ENCODE results near the gene TMEM44.

Gene TMEM44

DNA sequence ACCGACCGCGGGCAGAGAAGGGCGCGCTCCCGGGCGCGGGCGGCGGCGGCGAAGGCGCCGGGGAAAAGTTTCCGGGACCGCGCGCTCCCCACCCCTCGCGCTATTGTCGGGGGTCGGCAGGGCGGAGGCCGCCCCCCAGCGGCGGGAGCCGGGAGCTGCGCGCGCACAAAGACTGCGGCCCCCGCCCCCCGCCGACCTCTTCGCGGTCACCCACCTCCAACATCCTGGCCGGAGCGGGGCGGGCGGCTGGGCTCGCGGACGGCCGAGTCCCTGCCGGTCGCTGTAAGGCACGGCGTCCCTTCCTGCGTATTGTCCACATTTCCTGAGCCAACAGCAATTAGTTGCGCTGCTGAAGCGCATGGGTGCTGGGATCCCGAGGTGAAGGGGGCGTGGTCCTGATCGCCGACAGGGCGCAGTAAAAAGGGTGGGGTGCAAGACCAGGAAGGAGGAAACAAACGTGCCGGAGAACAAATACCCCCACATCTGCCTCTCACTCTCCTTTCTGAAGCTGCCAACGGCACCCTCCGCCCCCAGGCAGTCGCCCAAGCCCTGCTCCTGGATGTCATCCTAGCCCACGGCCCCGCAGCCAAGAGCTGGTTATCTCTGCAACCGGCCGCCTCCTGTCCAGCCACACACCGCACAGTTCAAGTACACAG lies at the start of gene TMEM44:
Gene TMEM44, minus strand, starts transcription at position 71 of the 656 bp plus-strand sequence. CDS start 204 bp downstream, outside the sequence.
- peak; percentile 70 for DNase-seq

DNA sequence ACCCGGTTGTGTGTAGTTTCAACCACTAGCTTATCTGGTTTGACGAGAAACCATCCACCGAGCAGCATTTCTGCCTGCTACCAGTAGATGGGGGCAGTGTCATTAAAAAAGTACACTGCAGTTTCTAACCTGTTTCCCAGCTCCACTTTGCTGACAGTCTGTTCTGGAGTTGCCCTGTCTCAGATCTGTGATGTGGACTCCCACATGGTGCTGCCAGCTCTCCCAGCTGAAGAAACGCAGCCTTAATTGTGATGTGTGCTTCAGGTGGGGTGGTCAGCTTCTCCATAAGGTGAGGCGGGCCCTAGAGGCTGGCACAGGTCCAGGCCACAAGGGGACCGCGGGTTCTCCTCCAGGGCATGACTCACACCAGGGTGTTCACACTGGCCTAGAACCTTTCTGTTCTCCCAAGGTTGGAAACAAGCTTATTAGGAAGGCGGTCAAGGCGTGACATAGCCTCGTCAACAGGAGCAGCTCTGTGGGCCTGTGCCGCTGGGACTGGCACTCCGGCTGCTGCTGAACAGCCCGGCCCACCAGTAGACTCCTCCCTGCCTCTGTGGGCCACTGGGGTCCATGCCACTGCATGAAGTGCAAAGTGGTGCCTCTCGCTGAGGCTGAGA lies 49.6 kb upstream of the TMEM44 start:
- DNase-seq = peak; percentile 68

DNA sequence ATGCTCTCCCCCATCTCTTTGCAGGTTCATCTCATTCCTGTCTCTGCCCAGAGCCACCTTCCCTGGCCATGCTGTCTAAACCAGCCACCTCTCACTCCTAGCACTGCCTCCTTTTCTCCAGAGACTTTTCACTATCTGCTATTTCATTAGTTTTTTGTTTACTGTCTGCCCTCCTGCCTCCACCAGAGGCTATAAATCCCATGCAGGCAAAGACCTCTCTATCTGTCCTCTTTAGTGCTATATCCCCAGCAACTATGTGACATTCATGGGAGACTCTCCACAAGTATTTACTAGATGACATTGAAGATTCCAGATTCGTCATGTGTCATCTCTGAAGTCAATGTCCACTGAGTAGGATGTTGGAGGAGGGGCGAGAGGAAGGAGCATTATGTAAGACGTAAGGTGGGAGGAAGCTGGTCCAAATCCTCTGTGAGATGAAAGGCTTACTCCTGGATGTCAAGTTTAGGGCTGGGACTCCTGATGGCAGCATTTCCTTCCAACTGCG lies 49.0 kb upstream of the TMEM44 start:
- no peak for DNase-seq

DNA sequence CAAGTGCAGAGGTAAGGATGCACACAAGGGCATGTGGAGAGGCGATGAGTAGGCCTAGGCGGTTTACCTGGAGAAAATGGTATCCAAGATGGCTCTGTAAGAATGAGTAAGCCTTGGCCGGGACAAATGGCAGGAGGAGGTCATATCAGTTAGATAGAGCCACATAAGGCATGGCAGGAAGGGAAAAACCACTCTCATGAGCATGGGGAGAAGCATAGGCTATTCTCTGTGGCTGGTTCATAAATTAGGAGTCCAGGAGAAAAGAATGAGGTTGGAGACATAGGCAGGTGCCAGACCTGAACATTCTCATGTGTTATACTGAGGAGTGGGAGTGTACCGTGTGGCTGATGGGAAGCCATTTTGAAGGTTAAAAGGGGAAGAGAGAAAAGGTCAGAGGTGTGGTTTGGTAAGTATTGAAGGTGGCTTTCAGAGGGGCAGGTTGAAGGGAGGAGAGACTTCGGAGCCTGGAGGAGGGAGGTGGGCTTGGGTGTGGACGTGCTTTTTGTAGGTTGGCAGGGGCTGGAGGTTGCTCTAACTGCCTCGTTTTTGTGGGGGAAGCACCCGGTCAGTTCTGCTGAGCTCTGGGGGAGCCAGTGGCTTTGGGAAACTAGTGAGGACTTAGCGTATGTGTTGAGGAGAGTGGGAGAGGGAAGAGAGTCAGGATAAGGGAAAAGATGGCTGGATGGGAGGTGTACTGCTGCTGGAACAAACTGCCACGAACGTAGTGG lies 47.8 kb upstream of the TMEM44 start:
- DNase-seq = no peak

- no peak for DNase-seq
Measured at GRCh38 chr3:194676471-194676870, 43.3 kb upstream of the TMEM44 start.

DNA sequence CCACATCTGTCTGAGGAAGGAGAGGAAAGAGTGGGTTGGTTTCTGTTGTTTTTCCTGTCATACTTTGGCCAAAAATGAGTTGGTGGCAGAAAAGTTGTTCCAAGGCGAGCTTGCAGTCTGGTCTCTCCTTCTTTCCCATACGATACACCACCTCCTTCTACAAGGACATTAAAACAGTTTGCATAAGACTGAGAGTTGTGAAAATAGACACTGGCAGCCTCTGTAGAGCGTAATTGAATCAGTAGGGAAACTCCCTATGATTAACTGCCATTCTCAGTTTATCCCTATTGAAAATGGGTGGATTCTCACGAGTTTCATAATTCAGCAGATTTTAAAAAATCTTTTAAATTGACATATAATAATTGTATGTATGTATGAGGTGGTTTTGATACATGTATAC lies 42.5 kb upstream of the TMEM44 start:
- DNase-seq = no peak

- peak; percentile 23 for DNase-seq
Measured at GRCh38 chr3:194675081-194675640, 41.9 kb upstream of the TMEM44 start.

DNA sequence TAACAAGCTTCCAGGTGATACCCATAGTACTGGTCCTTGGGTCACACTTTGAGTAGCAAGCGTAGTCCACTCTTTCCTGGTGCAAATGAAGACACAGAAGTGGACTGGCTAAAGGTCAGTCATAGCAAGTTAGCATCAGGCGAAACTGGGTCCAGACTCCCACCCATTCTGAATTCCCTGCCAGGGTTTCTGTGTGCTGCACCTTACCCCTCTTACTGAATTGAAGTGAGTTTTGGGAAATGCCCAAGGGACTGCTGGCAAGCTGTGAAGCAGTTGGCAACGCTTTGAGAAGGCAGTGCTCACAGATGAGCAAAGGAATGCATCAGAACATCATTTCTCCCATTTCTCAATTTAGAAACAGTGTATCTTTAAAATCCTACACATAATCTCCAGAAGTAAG lies 40.5 kb upstream of the TMEM44 start:
- DNase-seq = no peak

- DNase-seq = no peak
Measured at GRCh38 chr3:194672876-194673275, 39.7 kb upstream of the TMEM44 start.

DNA sequence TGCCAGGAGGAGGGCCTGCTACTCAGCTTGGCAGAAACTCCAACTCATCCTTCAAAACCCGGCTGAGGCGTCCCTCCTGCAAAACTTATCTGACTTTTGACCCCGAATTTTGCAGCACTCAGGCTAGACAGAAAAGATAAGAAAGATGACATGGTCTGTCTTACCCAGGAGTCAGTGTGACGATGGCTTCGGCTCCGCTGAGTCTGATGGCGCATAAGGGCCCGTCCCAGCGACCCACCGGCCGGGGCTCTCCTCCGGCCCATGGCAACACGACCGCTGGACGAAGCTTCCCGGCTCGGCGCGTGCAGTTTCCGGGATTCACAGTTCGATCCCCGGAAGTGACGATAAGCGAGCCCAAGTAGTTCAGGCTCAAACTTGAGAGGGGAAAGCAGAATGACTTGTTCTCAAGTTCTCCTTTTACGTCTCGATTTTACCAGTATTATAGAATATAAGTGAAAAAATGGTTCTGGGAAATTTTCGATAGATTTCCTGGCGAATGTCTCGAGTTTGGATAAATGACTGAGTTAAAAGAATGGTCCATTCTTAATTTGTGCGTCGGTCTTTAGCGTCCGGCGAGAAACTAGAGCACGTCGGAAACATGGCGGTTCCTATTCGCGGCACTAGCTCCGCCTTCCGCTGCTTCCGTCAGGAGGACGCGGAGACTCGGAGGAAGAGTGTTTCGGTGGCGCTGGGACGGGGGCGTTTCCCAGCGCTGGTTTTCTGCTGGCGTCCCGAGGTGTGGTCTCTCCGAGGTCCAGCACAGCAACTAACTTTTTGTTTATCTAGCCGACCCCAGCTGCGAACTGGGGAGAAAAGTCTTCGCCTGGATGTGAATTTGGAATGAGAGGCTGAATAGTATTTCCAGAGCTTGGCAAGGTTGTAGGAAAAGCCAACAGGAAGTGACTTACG lies 38.9 kb upstream of the TMEM44 start, which contains the start of gene LSG1:
Gene LSG1, minus strand, starts transcription at position 292 of the 909 bp plus-strand sequence. Its CDS starts 29 bp downstream, at position 263.
- DNase-seq = peak; percentile 92

DNA sequence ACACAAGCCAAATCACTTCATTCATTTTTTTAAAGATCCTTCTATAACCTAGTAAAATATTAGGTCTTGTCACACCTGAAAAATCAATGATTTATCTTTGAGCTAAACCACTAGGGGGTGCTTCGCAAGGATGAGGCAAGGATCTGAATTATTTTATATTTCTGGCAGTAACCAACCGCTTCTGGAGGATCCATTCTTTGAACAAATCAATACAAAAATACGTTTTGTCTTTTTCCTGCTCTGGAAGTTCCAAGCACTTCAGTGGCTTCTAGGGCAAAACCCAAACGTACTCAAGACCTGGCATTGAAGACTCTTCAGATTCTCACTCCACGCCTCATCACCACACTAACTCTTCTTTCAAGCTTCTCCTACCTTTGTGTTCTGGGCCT lies 38.3 kb upstream of the TMEM44 start:
- DNase-seq = peak; percentile 45

DNA sequence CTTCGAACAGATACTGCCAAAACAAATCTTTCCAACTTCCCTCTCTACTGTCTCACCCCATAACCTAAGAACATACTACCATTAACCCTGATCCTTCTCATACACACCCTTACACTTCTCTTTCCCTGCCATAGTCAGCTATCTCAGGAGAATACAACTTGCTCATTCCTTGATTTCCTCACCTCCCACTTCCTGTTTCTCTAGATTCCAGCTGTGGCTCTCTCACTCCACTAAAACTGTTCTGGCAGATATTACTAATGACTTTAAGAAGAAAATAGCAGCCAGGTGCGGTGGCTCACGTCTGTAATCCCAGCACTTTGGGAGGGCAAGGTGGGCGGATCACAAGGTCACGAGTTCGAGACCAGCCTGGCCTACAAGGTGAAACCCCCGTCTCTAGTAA lies 34.1 kb upstream of the TMEM44 start:
- no peak for DNase-seq

DNA sequence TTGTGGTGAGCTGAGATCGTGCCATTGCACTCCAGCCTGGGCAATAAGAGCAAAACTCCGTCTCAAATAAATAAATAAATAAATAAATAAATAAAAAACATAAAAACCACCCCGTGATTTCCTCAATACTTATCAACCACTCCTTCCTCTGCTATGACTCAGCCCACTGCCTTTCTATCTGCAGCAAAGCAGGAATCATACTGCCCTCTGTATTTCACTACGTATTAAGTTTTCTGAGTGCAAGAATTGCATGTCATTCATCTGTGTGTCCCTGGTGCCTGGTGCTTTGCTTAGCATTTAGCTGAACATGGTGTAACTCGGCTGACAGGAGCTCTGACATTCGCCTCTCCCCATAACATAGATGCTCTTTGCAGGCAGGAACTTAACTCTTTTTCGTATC lies 31.6 kb upstream of the TMEM44 start:
- no peak for DNase-seq

GRCh38 chr3:194661946-194662345 lies 28.7 kb upstream of the TMEM44 start:
- DNase-seq = no peak

- DNase-seq = no peak
Measured at GRCh38 chr3:194661374-194661773, 28.2 kb upstream of the TMEM44 start.

DNA sequence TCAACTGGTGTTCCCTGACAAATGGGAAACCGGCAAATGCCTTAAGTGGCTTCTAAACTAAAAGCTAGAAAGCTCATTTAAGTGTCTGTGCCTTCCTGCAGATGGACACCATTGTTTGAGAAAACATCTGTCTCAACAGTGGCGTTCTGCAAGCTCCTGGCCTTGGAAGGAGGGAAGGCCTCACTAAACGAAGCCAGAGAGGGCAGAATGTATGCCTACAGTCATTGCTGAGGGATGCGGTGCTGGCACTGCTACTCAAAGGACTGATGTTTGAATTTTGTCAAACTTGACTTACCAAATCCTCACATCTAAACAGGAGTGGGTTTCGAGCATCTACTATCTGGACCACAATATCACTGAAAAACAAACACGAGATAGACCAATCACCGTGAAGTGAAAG lies 26.6 kb upstream of the TMEM44 start:
- DNase-seq = no peak

DNA sequence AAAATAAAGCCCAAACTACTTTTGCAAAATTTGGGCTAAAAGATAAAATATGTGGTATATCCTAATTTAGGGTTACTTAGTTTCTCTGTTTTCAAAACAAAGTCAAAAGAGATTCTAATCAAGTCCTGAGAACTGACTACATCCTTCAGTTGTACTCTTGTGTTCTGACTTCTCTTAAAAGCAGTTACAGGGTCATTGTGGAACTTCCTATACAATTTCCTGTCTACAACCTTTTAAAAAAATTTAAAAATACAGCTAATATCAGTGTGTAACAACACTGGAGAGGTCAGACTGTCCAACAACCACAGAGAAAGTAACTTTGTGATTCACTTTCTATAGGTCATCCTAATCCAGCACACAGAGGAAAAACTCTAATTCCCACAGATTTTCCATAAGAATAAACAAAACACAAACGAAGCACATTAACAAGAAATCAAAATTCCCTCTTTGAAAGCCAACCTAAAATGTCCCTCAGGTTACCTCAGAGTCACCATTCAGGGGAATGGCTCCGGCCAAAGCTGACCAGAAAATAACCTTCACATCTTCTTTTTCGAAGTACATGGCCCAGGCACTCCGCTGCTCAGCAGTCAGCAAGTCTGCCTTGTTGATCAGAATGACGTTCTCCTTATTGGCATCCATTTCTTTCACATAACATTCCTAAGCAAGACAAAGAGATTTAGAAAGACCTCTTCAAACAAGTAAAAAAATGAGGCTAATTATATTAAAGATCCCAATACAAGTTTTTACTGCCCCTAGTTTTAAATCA lies 25.4 kb upstream of the TMEM44 start:
- no peak for DNase-seq

DNA sequence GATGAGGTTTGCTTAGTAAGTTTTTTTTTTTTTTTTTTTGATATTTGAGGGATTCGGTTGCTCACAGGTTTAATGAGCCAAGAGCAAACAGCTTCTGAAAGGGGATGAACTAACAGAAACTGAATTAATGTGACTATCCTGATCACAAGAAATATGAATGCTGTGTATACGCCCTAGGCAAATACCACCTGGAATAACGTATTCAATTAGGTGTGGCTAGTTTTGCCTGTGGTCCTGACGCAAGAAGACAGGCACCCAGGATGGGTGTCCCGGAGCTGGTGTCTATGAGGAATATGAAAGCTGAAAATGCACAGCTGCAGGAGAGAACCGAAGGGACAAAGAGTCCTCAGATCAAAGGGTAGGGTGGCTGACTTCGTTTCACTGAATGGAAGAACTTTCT lies 24.2 kb upstream of the TMEM44 start:
- DNase-seq = no peak

GRCh38 chr3:194654443-194654842 lies 21.2 kb upstream of the TMEM44 start:
- DNase-seq = no peak

DNA sequence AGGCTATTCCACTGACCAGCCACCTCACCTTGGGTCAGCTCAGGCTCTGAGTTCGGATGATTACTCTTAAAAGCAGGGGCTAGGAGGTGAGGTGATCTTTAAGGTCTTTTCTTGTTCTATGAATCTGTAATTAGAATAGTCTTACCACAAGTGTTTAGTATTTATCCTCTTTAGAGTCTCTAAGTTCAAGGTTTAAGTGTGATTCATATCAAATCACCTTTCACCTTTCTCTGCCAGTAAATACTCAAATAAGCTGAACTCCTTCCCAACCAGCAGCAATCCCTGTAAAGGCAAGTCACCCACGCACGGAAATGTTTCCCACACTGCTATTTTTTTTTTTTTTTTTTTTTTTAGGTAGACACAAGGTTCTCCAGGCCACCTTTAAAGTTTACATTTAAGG lies 14.5 kb upstream of the TMEM44 start:
- no peak for DNase-seq

DNA sequence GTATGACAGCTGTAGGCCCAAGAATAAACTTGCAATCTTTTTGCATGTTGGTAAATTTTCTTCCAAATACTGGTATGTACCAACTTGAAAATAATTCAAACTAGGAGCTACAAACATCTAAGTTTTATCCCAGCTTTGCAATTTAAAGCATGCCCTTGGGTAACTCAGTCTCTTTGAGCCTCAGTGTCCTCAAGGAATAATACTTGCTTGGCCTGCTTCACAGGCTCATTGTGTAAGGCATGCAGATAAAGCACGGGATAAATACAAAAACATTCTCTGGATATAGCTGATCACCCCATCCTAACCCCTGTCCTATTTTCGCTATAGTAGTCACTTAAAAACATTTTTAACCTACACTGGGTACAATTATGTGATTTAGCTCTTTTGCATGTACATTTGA lies 9.6 kb upstream of the TMEM44 start:
- no peak for DNase-seq

DNA sequence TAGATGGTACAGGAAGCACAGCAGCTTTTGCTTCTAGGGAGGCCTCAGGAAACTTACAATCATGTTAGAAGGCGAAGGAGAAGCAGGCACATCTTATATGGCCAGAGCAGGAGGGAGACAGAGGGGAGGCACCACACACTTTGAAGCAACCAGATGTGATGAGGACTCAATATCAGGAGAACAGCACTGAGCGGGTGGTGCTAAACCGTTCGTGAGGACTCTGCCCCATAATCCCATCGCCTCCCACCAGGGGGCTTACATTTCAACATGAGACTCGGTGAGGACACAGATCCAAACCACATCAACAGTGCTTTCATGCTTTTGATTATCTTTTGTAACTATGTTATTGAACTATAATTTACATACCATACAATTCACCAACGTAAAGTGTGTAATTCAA lies 7.6 kb upstream of the TMEM44 start:
- DNase-seq = peak; percentile 59
